CD4-positive, alpha-beta T cell (primary cell): ENCODE data around the gene APEH. TPM values are rescaled to one million over a fixed set of nuclear protein-coding genes. Genes with fewer than 3 reads are reported as not detected.

Experiments used
- ATAC-seq: fragments of 200-7000 bp; cut with Tn5 transposase; one replicate; pipeline ENCODE4 v1.10.0; 2022; ENCODE audit warnings: mild to moderate bottlenecking; ENCODE audit not compliant: poor library complexity
- CTCF ChIA-PET: fragments of 350-600 bp; sonication (Branson Sonifier 250); formaldehyde crosslinking; loops from one replicate; lab custom pipeline; 2021; ENCODE audit warnings: antibody characterized with exemption, inconsistent platforms; lab: Charles Lee
- POLR2A ChIA-PET: fragments of 350-600 bp; sonication (Branson Sonifier 250); formaldehyde crosslinking; loops from one replicate; lab custom pipeline; 2021; ENCODE audit warnings: antibody characterized with exemption, inconsistent platforms; lab: Charles Lee
- DNase-seq, 14 experiments: peaks; one replicate each; pipeline ENCODE4 v3.0.0-alpha.2; 2013 to 2020; ENCODE audit warnings: mixed read lengths in 2 of 14
- H3K27ac ChIP-seq, 2 donors: one replicate each; pipeline versions ENCODE4 v1.5.1 to v1.7.0; 2013; ENCODE audit warnings: low read length in 2 of 2, low read depth in 1 of 2, mild to moderate bottlenecking in 1 of 2
- H3K27me3 ChIP-seq, 2 experiments: 1 replicate in 1 of 2; 2 replicates in 1 of 2; pipeline versions ENCODE4 v1.6.1 to v1.7.0; 2013; ENCODE audit warnings: low read length in 2 of 2, control low read depth in 1 of 2, mild to moderate bottlenecking in 1 of 2, moderate library complexity in 1 of 2; ENCODE audit not compliant: insufficient read depth in 2 of 2, control insufficient read depth in 1 of 2
- H3K36me3 ChIP-seq: one replicate; pipeline ENCODE4 v1.6.1; 2013; ENCODE audit warnings: low read length, control low read depth; ENCODE audit not compliant: insufficient read depth
- H3K4me1 ChIP-seq: one replicate; pipeline ENCODE4 v1.6.1; 2013; ENCODE audit warnings: low read length, control low read depth; ENCODE audit not compliant: insufficient read depth
- H3K4me3 ChIP-seq: one replicate; pipeline ENCODE4 v1.5.1; 2013; ENCODE audit warnings: mild to moderate bottlenecking, low read length, moderate library complexity
- H3K9me3 ChIP-seq, 2 experiments: 1 replicate in 1 of 2; 2 replicates in 1 of 2; pipeline versions ENCODE4 v1.6.1 to v1.7.0; 2013; ENCODE audit warnings: low read length in 2 of 2, mild to moderate bottlenecking in 2 of 2, control low read depth in 1 of 2, moderate library complexity in 1 of 2; ENCODE audit not compliant: control insufficient read depth in 1 of 2, insufficient read depth in 1 of 2
- H3K27ac Mint-ChIP-seq: one replicate; pipeline ENCODE4 v1.8.0; 2020; ENCODE audit warnings: mixed read lengths
- H3K27me3 Mint-ChIP-seq: one replicate; pipeline ENCODE4 v1.8.0; 2021; ENCODE audit warnings: mixed read lengths
- H3K36me3 Mint-ChIP-seq: one replicate; pipeline ENCODE4 v1.8.0; 2021; ENCODE audit warnings: low read depth, mixed read lengths
- H3K4me1 Mint-ChIP-seq: one replicate; pipeline ENCODE4 v1.8.0; 2021; ENCODE audit warnings: low read depth, mixed read lengths
- H3K4me3 Mint-ChIP-seq: one replicate; pipeline ENCODE4 v1.8.0; 2020; ENCODE audit warnings: mild to moderate bottlenecking, mixed read lengths
- H3K9me3 Mint-ChIP-seq: one replicate; pipeline ENCODE4 v1.8.0; 2020; ENCODE audit warnings: mixed read lengths
- intact Hi-C, 2 experiments: fragments of 100-400 bp; cut with DNase I in 1 of 2; cut with micrococcal nuclease in 1 of 2; formaldehyde crosslinking; loops; one replicate each; pipeline versions ENCODE4 v1.15.1 to v1.9.0; 2023 to 2025; cut with DNase I, micrococcal nuclease
- polyA plus RNA-seq, 2 donors: library from polyadenylated mRNA; unstranded; fragments of 120-200 nt; gene quantifications; one replicate each; pipeline ENCODE4 v1.2.1, GENCODE V29; 2013
- total RNA-seq, 174 experiments: library from RNA in 2 of 174; stranded (reverse) in 2 of 174; gene quantifications; one replicate each; pipeline ENCODE4 v1.2.3 and lab custom pipeline; 2021 to 2026
- TF ChIP-seq, protein P1 (sequence below): fragments of 200-600 bp; IDR thresholded peaks from one replicate; pipeline ENCODE4 v1.8.0; 2022; ENCODE audit warnings: antibody characterized with exemption, mild to moderate bottlenecking

APEH gene
- total RNA-seq (10 to 100 TPM; 44.3 to 45.5 TPM), total RNA-seq (lab: John Stamatoyannopoulos, UW) (35.6 to 230 (median 116) reads per million in 172 experiments)
- 80.9 TPM for polyA plus RNA-seq (2013, experiment 1 of 2)
- 78.5 TPM for polyA plus RNA-seq (2013, experiment 2 of 2)

DNA sequence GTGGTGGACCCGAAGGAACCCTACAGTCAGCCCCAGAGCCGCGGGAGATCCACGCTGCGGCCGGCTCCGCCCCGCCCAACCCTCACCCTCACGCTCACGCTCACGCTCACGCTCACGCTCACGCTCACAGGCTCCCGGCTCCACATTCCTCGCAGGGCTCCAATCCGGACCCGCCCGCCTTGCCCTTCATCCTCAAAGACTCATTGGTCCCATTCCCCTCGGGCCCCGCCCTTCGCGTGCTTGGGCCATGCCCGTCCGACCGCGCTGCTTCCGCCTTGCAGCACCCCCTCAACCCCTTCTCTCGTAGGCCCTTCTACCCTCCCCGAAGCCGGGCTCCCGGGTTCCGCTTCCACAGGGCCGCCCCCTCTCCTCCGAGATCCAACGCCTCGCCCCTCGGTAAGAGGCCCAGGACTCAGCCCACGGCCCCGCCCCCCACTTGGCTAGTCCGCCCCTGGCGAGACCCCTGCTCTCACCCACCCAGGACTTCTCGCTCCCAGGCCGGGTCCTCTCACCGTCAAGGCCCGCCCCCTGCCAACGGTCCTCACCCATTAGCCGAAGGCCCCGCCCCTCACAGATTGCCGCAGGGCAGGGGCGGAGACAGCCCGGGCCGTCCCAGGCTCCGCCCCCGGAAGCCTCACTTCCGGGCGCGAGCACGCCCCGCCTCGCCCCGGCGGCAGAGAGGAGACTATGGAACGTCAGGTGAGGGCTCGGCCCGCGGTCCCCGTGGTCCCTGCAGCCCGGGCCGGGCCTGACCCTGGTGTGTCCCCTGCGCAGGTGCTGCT is at the start of gene APEH:
Gene APEH, plus strand, starts transcription at position 637 of the 782 bp plus-strand sequence. Its CDS starts 51 bp downstream, at position 688.
- Histone ChIP-seq H3K9me3 (no peaks in the 10 kb centered on the region), H3K4me1 (peaks cover 47% of the 10 kb centered on the region), H3K36me3 (peaks cover 33% of the 10 kb centered on the region), H3K27ac (peak within 1 kb of the TSS; percentile 91 to 96), H3K4me3 (peak within 1 kb of the TSS; percentile 81), H3K27me3 (no peaks in the 10 kb centered on the region)
- no peaks in the 10 kb centered on the region for H3K9me3 Mint-ChIP-seq
- peaks cover 47% of the 10 kb centered on the region for H3K36me3 Mint-ChIP-seq
- ChIA-PET CTCF (interaction anchor here (5.0 kb wide), 1 partner anchor 134 kb away, joined by 116 read pairs; no protein-coding TSS in a partner anchor), POLR2A (interaction anchor here (0.8 to 1.4 kb wide), 2 partner anchors 134 to 137 kb away, joined by 3 to 14 read pairs; no protein-coding TSS in a partner anchor)
- peak within 1 kb of the TSS; percentile 97 for H3K27ac Mint-ChIP-seq
- TF ChIP-seq, protein P1, sequence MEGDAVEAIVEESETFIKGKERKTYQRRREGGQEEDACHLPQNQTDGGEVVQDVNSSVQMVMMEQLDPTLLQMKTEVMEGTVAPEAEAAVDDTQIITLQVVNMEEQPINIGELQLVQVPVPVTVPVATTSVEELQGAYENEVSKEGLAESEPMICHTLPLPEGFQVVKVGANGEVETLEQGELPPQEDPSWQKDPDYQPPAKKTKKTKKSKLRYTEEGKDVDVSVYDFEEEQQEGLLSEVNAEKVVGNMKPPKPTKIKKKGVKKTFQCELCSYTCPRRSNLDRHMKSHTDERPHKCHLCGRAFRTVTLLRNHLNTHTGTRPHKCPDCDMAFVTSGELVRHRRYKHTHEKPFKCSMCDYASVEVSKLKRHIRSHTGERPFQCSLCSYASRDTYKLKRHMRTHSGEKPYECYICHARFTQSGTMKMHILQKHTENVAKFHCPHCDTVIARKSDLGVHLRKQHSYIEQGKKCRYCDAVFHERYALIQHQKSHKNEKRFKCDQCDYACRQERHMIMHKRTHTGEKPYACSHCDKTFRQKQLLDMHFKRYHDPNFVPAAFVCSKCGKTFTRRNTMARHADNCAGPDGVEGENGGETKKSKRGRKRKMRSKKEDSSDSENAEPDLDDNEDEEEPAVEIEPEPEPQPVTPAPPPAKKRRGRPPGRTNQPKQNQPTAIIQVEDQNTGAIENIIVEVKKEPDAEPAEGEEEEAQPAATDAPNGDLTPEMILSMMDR: no peak
- no peaks in the 10 kb centered on the region for H3K27me3 Mint-ChIP-seq
- DNase-seq (peak; percentile 92 to 98 (median 96)), ATAC-seq (peak; percentile 86)
- peak within 1 kb of the TSS; percentile 97 for H3K4me3 Mint-ChIP-seq
- H3K4me1 Mint-ChIP-seq: peaks cover 50% of the 10 kb centered on the region
- intact Hi-C loops: loop anchor here in 1 of 2 experiments (1.0 to 10.0 kb wide), 5 partner anchors 15 to 649 kb away; partner anchors contain the start of genes DAG1, IMPDH2, MST1 and NDUFAF3

DNA sequence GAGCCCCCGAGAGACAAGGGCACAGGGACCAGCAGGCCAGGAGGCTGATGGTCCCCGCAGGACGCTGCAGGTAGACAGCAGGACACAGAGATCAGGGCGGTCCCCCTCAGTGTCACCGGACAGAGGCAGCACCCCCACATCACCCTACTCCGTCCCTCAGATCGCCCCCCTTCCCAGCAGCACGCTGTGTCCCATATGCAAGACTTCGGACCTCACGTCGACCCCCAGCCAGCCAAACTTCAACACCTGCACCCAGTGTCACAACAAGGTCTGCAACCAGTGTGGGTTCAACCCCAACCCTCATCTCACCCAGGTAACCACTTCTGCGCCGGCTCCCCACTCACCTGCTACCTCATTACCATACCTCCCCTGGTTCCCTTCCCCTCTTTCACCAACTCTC is 49.1 kb upstream of the APEH start:
- Histone ChIP-seq H3K9me3 (peaks cover 0 to 4% of the 10 kb centered on the region in 2 experiments), H3K36me3 (no peaks in the 10 kb centered on the region), H3K4me1 (no peaks in the 10 kb centered on the region), H3K4me3 (no peak overlapping the region), H3K27ac (no peak overlapping the region), H3K27me3 (no peaks in the 10 kb centered on the region)
- H3K27ac Mint-ChIP-seq: no peak overlapping the region
- no peaks in the 10 kb centered on the region for H3K9me3 Mint-ChIP-seq
- CTCF ChIA-PET: no interaction called here
- ATAC-seq (no peak), DNase-seq (no peak)
- no peaks in the 10 kb centered on the region for H3K36me3 Mint-ChIP-seq
- no peaks in the 10 kb centered on the region for H3K4me1 Mint-ChIP-seq
- H3K4me3 Mint-ChIP-seq: no peak overlapping the region
- TF ChIP-seq, protein P1: no peak
- peaks cover 5% of the 10 kb centered on the region for H3K27me3 Mint-ChIP-seq
- POLR2A ChIA-PET: no interaction called here
- intact Hi-C loops: no loop called here

DNA sequence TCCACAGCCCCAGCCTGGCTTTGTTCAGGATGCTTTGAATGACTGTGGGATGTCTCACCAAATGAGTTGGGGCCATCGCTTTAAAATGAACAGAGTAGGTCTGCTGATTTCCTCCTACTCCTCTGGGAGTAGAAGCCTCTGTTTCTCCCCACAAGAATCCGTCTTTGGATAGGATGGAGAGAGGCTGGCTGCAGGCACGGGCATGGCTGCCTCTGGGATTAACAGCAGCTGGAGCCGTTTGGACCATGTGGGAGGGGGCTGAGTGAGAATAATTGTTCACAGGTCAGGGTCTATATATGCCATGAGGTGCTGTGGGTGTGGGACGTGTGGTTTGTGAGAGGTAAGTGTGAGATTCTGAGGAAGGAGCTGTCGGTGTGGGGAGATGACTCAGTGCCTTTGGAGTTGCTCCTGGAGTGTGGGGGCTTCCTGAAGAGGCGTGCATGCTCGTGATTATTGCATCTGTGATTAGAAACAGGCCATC is 48.0 kb upstream of the APEH start:
- no peaks in the 10 kb centered on the region for H3K4me1 Mint-ChIP-seq
- no peaks in the 10 kb centered on the region for H3K9me3 Mint-ChIP-seq
- no peak overlapping the region for H3K27ac ChIP-seq
- no peaks in the 10 kb centered on the region for H3K4me1 ChIP-seq
- H3K36me3 Mint-ChIP-seq: no peaks in the 10 kb centered on the region
- H3K4me3 ChIP-seq: no peak overlapping the region
- TF ChIP-seq, protein P1: no peak
- CTCF ChIA-PET: no interaction called here
- H3K9me3 ChIP-seq: peaks cover 0 to 4% of the 10 kb centered on the region in 2 experiments
- no peak overlapping the region for H3K27ac Mint-ChIP-seq
- POLR2A ChIA-PET: no interaction called here
- no peak overlapping the region for H3K4me3 Mint-ChIP-seq
- ATAC-seq (no peak), DNase-seq (no peak)
- H3K27me3 ChIP-seq: peaks cover 0 to 3% of the 10 kb centered on the region in 2 experiments
- intact Hi-C loops: no loop called here
- H3K27me3 Mint-ChIP-seq: peaks cover 14% of the 10 kb centered on the region
- no peaks in the 10 kb centered on the region for H3K36me3 ChIP-seq
